ENCODE measurements around the gene DIS3L2. TPM values are rescaled to one million over a fixed set of nuclear protein-coding genes. Genes with fewer than 3 reads are reported as not detected.

DIS3L2 gene
- total and polyA plus RNA-seq, 7 donors: 10.7 to 20.8 (median 16.0) TPM

GRCh38 chr2:232216028-232216427 is 254.5 kb downstream of the DIS3L2 start:
- intact Hi-C loops (cut with DNase I): no loop called here
- Histone ChIP-seq H3K4me3 (no peak overlapping the region), H3K4me1 (no peaks in the 10 kb centered on the region), H3K36me3 (ENCODE audit: insufficient read depth in 1 of 2, low read depth in 1 of 2) (no peaks in the 10 kb centered on the region), H3K27me3 (ENCODE audit: insufficient read depth in 3 of 3, low read length in 2 of 3) (no peaks in the 10 kb centered on the region), H3K9me3 (no peaks in the 10 kb centered on the region), H3K27ac (no peak overlapping the region)
- ATAC-seq: no peak
- 86 to 90% (median 89%) methylated on average over 3 of the region's 3 CpGs for WGBS, 3 donors
- no peak for TF ChIP-seq CTCF (IDR thresholded peaks at IDR 0.05)
- no peak for DNase-seq

GRCh38 chr2:232218778-232219495 is 257.4 kb downstream of the DIS3L2 start:
- DNase-seq (no peak), ATAC-seq (no peak)
- Histone ChIP-seq H3K9me3 (no peaks in the 10 kb centered on the region), H3K36me3 (ENCODE audit: insufficient read depth in 1 of 2, low read depth in 1 of 2) (no peaks in the 10 kb centered on the region), H3K27me3 (ENCODE audit: insufficient read depth in 3 of 3, low read length in 2 of 3) (no peaks in the 10 kb centered on the region), H3K27ac (no peak overlapping the region), H3K4me1 (no peaks in the 10 kb centered on the region), H3K4me3 (no peak overlapping the region)
- WGBS, 3 donors: 89 to 94% (median 94%) methylated on average over 6 of the region's 6 CpGs
- TF ChIP-seq CTCF (IDR thresholded peaks at IDR 0.05): no peak
- intact Hi-C loops (cut with DNase I): no loop called here

DNA sequence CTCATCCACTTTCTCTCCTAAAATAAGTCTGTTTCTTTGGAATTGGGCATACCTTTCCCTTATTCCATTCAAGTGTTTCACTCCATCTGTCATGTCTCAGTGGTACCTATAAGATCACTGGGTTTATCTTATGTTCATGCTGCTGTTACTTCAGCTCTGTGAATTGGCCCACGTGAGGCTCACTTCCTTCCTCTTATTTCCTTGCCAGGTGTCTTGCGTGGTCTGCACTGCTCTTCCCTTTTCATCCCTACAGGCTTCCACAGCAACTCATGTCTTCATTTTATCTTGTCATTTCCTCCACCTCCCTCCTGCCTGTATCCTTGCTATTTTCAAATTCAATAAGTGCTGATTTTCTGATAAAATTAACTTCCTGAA is 258.0 kb downstream of the DIS3L2 start:
- H3K27me3 ChIP-seq (ENCODE audit: insufficient read depth in 3 of 3, low read length in 2 of 3): no peaks in the 10 kb centered on the region
- no peak for DNase-seq
- no peak overlapping the region for H3K27ac ChIP-seq
- 67 to 76% (median 70%) methylated on average over 2 of the region's 2 CpGs for WGBS, 3 donors
- no peaks in the 10 kb centered on the region for H3K36me3 ChIP-seq (ENCODE audit: insufficient read depth in 1 of 2, low read depth in 1 of 2)
- H3K4me3 ChIP-seq: no peak overlapping the region
- intact Hi-C loops (cut with DNase I): no loop called here
- TF ChIP-seq CTCF (IDR thresholded peaks at IDR 0.05): no peak
- H3K9me3 ChIP-seq: no peaks in the 10 kb centered on the region
- H3K4me1 ChIP-seq: no peaks in the 10 kb centered on the region
- no peak for ATAC-seq

- no peaks in the 10 kb centered on the region for H3K36me3 ChIP-seq (ENCODE audit: insufficient read depth in 1 of 2, low read depth in 1 of 2)
- no peak for DNase-seq
- ATAC-seq: no peak
- no peaks in the 10 kb centered on the region for H3K27me3 ChIP-seq (ENCODE audit: insufficient read depth in 3 of 3, low read length in 2 of 3)
- no peaks in the 10 kb centered on the region for H3K4me1 ChIP-seq
- TF ChIP-seq CTCF (IDR thresholded peaks at IDR 0.05): no peak
- H3K27ac ChIP-seq: no peak overlapping the region
- 96 to 98% (median 97%) methylated on average over 5 of the region's 5 CpGs for WGBS, 3 donors
- H3K4me3 ChIP-seq: no peak overlapping the region
- intact Hi-C loops (cut with DNase I): no loop called here
- no peaks in the 10 kb centered on the region for H3K9me3 ChIP-seq
Measured at GRCh38 chr2:232219932-232220331, 258.4 kb downstream of the DIS3L2 start.

DNA sequence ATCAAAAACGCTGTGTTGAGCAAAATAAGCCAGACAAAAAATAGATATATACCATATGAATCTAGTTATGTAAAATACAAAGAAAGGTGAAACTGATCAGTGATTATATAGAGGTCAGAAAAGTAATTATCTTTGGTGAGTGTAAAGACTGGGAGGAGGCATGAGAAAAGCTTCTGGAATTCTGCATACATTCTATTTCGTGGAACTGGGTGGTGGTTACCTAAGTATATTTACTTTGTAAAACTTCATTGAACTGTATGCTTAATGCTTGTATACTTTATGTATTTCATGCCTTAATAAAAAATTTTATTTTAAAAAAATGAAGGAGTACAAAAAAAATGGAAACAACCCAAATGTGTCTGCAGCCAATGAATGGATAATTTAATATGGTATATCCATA is 263.9 kb downstream of the DIS3L2 start:
- no peaks in the 10 kb centered on the region for H3K4me1 ChIP-seq

More for the DNA sequence above, 263.9 kb downstream of the DIS3L2 start:
- WGBS, 3 donors: 48% methylated on average over 2 of the region's 2 CpGs
- Histone ChIP-seq H3K4me3 (no peak overlapping the region), H3K27me3 (ENCODE audit: insufficient read depth in 3 of 3, low read length in 2 of 3) (no peaks in the 10 kb centered on the region), H3K36me3 (ENCODE audit: insufficient read depth in 1 of 2, low read depth in 1 of 2) (no peaks in the 10 kb centered on the region), H3K27ac (no peak overlapping the region), H3K9me3 (no peaks in the 10 kb centered on the region)
- intact Hi-C loops (cut with DNase I): no loop called here
- DNase-seq: no peak
- no peak for TF ChIP-seq CTCF (IDR thresholded peaks at IDR 0.05)
- no peak for ATAC-seq
